HG02798 (cell line): ENCODE data around the gene TTC24.

Source experiments
- ATAC-seq: cut with Tn5 transposase; IDR thresholded peaks from one replicate; pipeline ENCODE4 v1.9.1; 2021; ENCODE audit warnings: mild to moderate bottlenecking; ENCODE audit not compliant: unreplicated experiment, poor library complexity

TTC24 gene

DNA sequence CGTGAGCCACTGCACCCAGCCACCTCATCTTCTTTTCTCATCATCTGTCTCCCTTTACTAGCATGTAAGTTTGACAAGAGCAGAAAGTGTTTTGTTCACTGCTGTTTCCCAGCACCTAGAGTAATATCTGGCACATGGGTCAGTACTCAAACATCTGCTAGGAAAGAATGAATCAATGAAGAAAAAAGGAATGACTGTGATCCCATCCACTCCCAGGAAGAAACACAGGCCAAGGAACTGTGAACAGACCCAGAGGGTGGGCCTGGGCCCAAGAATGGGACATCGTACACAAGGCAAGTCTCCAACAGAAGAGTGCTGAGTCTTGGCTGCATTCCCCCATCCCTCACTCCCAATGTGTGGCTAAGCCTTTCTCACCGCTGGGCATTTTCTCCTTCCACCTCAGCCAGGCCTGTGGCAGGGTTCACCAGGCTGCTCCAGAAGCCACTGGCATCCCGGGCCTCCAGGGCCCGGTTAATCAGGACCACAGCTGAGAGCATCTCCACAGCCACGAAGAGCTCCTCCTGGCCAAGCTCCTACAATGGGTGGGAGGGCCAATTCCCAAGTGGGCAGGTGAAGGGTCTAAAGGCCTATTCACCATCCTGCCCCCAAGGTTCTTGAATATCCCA lies 25.6 kb upstream of the TTC24 start:
- no peak for ATAC-seq

- no peak for ATAC-seq
Measured at GRCh38 chr1:156554971-156555370, 24.6 kb upstream of the TTC24 start.

DNA sequence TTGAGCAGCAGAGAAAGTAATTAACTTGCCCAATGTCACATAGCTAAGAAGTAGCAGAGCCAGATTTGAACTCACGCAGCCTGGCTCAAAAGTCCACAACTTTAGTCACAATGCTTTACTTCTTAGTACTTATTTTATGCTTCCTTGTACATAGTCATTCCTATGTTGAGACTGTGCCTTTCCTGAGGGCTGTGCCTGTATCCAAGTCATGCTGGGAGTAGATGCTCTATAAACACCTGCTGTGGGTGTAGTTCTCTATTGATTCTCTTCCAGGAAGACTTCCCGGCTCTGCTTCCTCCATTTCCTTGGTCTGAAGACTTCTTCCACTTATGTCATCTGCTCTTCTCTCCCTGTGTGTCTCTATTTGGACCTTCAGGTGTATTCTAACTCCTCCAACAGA lies 23.8 kb upstream of the TTC24 start:
- no peak for ATAC-seq

GRCh38 chr1:156556354-156556753 lies 23.2 kb upstream of the TTC24 start:
- no peak for ATAC-seq

- ATAC-seq: no peak
Measured at GRCh38 chr1:156559086-156559796, 20.3 kb upstream of the TTC24 start.

DNA sequence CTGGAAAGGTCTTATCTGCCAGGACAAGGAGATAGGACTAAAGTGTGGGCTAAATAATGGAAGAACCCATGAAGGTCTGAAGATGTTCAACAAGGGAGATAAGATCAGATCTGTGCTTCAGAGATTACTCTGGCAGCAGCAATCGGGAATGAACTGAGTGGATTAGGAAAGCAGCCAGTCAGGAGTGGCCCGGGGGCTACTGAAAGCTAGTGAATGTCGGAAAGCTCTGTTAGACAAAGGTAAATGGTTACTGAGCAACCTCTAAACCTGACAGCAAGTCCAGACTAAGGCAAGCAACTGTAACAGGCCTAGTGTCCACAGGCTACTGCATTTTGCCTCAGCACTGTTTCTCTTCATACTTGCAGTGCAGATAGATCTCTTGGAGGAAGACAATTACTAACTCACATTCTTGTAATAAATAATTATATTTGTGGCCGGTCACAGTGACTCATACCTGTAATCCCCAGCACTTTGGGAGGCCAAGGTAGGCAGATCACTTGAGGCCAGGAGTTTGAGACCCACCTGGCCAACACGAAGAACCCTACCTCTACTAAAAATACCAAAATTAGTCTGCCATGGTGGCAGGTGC lies 19.6 kb upstream of the TTC24 start:
- no peak for ATAC-seq

DNA sequence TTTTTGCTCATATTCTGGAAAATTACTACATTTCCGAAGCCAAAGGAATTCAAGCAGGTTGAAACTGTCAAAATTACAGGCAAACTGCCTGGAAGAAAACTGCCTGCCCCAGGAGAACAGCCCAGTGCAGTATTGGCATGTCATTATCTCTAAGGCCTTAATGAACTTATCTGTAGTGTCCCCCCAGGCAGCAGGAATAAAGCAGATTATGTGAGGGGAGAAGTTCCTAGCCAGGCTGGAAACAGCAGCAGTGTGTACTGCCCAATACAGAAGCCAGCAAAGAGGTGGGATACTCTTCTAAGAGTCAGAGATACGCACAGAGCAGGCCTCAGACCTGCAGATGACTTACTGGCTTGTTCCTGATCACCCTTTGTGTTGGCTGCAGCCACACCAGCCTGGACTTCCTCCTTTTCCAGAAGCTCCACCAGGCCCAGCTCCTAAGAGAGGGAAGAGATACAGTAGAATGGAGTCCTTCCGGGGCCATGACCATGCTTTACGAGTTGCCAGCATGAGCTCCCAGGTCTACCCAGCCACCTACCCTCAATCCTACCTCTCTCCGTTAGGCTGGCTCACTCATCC lies 18.8 kb upstream of the TTC24 start:
- no peak for ATAC-seq

- ATAC-seq: no peak
Measured at GRCh38 chr1:156565519-156565918, 14.0 kb upstream of the TTC24 start.

GRCh38 chr1:156566436-156566835 lies 13.1 kb upstream of the TTC24 start:
- no peak for ATAC-seq

GRCh38 chr1:156571261-156571852 lies 8.2 kb upstream of the TTC24 start:
- ATAC-seq: no peak

DNA sequence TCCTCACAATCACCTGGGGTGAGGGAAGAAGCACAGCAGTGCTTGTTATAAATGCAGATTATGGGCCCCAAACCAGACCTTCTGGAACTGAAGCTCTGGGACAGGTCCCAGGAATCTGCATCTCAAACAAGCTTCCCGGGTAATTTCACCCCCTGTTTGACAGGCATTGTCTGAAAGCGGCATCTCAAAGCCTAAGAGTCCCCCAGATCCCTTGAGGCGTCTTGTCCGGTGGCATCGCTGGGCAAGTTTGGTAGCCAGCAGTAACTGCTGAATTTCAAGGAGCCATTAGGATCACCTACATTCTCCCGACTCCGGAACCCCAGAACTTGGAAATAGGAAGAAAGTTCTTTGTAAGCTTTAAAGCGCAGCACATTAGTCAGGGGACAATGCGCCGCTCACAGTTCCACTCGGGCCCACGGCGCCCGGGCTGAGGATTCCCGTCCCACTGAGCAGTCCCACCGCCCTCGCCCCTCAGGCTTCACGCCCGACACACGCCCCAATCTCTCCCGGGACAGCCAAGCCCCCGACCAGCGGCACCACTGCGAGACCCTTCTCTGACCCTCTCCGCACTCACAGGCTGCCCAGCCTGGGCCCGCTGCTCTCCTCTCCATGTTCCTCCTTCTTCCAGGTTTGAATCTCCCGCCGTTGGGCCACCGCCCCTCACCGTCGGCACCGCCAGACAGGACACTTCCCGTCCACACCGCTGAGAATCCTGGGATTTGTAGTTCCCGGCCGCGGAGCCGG lies 7.4 kb upstream of the TTC24 start, which contains the start of gene IQGAP3:
Gene IQGAP3 (minus strand): TSS at position 647 of the 744 bp plus-strand sequence. CDS start 36 bp downstream, at position 611.
- peak; percentile 94 for ATAC-seq

DNA sequence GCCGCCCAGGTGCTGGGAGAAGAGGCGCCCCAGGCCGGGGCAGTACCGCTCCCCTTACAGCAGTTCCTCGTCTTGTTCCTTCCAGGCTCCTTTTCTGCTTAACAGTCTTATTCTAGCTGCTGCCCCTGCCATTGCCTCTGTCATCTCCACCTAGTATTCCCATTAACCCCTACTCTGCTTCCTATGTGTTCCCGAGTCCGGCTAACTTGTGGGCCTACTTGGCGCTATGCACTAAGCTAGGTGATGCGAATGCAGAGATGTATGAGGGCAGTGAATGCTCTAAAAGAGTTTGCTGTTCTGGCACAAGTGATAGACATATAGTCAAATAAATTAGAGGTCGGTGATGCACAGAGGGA lies 6.9 kb upstream of the TTC24 start:
- ATAC-seq: no peak

DNA sequence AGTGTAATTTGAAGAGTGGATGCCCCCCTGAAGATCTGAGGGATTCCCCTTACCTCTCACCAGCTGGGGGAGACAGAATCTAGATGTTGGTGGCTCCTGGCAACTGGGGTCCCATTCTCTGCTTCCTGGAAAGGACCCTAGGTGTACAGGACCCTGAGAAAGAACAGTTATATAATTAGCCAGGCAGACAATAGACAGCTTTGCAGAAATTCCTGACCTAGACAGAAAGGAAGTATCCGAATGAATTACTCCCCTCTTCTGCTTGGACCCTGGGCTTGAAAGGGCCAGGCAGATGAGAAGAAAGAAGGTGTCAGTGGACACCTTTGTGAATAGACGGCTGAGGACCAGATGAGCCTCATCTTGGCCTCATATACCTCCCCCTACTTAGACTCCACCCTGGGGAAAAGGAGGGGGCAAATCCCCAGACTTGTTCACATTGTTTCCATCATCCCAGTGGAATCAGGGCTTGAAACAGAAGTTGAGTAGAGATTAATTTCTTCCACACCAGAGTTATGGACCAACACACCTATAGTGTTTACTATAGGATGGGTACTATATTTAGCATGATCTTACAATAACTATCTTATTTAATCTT lies 5.4 kb upstream of the TTC24 start:
- no peak for ATAC-seq

DNA sequence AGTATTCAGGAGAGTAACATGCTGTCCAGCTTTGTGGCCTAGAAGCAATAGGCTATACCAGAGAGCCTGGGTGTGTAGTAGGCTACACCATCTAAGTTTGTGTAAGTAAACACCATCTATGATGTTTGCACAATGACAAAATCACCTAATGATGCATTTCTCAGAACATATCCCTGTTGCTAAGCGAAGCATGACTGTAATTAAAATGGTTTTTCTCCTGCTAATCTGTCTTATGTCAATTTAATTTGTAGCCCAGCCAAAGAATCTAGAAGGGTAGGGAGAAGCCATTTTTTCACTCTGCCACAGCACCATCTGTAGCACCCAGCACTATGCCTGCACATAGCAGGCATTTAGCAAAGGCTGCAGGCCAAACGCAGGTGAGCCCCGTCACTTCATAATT lies 2.0 kb upstream of the TTC24 start:
- no peak for ATAC-seq

- ATAC-seq: no peak
Measured at GRCh38 chr1:156578055-156578454, 1.5 kb upstream of the TTC24 start.

GRCh38 chr1:156581661-156582387 lies 2.3 kb downstream of the TTC24 start:
- ATAC-seq: no peak

GRCh38 chr1:156582388-156583017 lies 3.0 kb downstream of the TTC24 start:
- ATAC-seq: no peak

- no peak for ATAC-seq
Measured at GRCh38 chr1:156583821-156584622, 4.5 kb downstream of the TTC24 start.
